GM21737 (cell line): ENCODE data around the gene NISCH.

ENCODE experiments used
- ATAC-seq: cut with Tn5 transposase; IDR thresholded peaks from one replicate; pipeline ENCODE4 v1.9.1; 2021; ENCODE audit warnings: mild to moderate bottlenecking, moderate library complexity; ENCODE audit not compliant: unreplicated experiment

The NISCH gene

DNA sequence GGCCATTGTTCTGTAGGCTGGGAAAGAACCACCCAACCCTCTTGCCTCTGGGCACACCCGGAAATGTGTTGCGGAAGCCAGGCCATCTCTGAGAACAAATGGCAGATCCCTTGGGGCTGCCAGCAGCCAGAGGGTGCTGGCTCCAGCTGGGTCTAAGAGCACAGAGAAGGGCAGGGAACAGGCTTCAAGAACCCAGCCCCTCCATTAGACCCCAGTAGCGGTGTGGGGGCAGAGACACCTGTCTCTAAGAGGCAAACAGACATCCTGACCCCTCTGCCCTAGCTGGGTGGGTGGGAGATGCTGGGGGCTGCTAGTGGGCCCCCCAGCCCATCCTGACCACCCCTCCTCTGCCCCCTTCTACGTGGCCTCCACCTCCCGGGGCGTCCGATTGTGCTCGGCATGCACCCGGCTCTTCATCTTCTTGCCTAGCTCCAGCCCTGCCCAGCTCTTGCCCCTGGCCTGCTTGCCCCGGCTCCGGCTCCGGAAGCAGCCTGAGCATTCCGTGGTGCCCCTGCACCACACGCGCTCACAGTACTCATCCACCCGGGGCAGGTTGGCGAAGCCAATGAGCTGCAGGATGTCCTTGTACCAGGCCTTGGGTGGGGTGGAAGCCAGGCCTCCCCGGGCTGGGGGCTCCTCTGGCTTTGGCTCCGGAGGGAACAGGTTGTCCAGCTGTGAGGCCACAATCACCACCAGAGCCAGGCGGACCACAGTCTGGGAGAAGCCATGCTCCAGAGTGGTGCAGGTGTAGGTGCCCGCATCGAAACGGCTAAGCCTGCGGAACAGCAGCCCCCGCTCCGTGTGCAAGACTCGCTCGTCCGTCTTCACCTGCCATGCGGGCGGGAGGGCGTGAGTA lies 19.9 kb upstream of the NISCH start:
- no peak for ATAC-seq

DNA sequence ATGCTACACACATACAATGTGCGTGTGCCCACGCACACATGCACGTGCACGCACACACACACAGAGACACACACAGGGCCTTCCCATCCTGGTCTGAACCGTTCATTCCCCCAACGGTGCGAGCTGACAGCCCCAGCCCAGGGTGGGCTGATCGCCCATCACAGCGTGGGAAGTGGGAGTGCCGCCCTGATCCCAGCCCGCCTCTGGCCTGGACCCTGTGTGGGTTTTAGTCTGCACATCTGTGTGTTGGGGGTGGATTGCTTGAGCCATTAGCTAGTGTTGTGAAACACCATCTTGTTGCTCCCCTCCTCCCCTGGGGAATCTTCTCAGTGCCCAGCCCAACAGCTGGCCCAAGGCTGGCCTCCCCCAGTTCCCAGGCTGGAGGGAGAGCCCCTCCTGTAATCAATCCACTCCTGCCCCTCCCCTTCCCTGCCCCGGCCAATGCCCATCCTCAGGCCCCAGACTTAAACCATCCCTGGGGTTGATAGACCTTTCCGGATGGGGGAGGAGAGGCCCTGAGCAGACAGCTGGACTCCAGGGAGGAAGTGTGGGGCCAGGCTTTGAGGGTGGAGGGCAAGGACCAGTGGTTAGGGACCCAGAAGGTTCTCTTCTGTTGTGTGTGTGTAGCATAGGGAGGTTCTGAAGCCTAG lies 18.8 kb upstream of the NISCH start:
- no peak for ATAC-seq

DNA sequence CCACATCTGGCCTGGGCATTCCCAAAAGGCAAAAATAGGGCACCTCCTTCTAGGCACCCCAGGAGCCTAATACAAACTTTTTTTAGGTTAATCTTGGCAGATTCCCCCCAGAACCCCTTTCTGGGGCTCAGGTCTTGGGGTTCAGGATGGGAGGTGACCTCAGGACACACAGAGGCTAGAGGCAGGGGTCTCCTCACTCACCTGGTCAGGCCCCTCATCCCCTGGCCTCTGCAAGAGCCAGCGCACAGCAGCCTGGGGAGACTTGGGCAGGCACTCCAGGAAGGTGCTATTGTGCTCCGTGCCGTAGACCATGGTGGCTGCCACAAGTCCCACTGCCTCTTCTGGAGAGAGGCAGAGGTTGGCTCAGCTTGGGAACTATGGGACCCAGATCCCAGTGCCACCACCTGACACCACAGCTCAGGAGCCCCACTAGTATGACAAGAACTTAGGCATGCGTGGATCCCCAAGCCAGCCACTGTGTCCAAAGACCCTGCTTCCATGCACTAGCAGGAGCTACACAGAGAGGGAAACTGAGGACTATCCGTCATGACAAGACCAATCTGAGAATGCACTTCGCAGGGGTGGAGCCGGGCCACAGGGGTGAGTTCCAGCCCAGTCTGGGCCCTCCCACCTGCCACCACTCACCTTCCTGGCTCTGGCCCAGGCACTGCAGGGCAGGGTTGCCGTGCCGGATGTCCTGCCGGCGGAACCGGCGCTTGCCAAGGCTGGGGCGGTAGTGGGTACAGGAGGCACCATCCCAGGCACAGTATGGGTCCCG lies 17.9 kb upstream of the NISCH start:
- ATAC-seq, result no peak

DNA sequence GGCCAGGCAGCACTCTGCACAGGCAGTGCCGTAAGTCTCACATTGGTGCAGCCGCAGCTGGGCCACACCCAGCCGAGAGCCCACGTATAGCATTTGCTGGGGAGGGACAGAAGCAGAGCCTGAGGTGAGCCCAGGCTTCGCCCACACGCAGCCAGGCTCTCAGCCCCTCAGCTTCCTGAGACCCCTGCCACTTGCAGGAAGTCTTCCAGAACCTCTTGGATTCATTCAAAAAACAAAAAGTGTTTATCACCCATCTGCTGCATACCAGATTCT lies 17.4 kb upstream of the NISCH start:
- ATAC-seq, result no peak

DNA sequence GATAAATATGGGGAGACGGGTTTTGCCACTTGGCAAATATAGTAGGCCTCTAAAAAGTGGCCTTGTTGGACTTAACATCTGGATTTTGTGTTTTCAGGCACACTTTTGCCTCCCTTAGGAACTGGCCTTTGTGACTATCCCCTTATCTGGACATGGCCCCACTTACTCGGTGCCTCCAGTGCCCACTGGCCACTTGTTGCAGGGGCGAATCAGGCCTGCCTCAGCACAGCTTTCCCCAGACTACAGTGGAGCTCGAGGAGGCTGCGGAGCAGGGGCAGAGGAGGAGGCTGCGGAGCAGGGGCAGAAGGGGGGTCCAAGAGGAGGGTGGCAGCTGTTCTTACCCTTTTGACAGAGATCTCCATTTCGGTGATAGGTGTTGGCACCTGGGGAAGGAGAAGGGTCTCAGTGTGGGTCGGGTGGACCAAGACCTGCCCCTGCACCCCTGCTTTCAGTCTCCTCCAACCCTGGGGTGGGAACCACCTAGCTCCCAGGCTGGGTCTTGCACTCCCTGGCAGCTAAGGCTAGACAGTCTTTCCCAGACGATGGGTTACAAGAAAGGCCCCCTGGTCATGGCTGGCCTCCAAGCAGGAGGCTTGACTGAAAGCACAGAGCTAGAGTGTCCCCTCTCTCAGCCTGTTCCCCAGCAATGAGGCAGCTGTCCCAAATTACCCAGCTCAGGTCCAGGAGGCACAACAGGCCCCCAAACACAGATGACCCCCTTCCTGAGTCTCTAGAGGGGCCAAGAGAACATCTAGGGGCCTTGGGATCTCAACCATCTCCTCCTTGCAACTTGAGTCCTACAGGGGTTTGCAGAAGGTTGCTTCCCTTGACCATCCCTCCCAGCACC lies 16.6 kb upstream of the NISCH start:
- no peak for ATAC-seq

DNA sequence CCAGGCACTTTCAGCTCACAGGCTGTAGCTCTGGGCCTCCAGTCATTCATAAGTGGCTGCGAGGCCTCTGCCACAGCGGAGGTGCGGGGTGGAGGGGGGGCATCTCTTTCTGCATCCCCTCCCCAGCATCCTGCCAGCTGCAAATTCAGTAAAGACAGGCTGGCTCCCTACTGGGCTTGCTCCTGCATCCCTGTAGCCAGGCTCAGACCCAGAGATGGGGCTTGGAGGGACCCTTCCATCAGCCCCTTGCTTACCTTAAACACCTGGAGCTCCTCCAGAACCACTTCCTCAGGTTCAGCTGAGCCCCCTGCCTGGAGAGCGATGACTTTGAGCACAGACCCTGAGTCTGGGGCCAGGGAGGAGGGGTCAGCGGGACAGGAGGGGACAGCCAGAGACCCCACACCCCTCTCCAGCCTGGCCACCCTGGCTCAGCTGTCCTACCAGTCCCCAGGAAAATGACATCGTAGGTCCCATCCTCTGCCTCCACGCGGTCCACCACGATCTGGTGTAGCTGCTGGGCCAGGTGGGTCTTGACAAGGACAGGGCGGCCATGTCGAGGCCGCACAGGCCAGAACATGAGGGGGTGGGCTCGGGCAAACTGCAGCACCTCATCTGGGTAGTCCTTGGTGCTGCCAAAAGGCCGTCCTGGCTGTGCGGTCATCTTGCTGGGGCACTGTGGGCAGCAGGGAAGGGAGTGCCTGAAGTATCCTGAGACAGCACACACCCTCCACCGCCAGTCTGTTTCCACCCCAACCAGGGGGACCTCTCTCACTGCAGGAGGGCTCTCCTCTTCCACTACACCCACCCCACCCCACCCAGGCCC lies 15.8 kb upstream of the NISCH start:
- no peak for ATAC-seq

DNA sequence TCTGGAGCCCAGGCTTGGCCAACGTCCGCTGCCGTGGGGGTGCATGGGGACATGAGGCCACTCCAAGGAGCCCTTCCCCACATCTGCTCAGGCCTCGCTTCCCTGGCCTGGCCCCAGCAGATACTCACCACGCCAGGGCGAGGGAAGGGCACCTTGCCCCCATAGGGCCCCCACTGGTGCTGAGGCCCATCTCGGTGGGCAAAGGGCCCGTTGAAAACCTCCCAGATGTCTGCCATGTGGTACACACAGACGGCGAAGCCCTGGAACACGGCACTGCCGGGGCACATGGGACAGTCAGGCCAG lies 15.2 kb upstream of the NISCH start:
- ATAC-seq, result no peak

DNA sequence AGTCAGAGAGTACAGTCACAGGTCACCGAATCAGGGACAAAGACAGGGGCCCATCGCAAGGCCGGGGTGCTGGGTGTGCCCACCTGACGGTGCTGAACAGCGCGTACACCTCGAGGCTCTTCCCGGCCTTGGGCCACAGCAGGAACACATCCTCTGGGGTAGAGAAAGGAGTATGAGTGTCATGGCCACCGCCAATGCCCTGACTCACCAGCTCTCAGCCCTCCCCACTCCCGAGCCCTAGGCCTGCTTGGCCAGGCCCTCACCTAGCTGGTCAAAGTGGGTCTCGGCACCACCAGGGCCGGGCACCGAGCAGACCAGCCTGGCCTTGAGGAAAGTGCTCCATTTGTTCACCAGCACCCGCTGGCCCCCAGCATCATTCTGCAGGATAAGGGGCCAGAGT lies 14.7 kb upstream of the NISCH start:
- ATAC-seq, result no peak

DNA sequence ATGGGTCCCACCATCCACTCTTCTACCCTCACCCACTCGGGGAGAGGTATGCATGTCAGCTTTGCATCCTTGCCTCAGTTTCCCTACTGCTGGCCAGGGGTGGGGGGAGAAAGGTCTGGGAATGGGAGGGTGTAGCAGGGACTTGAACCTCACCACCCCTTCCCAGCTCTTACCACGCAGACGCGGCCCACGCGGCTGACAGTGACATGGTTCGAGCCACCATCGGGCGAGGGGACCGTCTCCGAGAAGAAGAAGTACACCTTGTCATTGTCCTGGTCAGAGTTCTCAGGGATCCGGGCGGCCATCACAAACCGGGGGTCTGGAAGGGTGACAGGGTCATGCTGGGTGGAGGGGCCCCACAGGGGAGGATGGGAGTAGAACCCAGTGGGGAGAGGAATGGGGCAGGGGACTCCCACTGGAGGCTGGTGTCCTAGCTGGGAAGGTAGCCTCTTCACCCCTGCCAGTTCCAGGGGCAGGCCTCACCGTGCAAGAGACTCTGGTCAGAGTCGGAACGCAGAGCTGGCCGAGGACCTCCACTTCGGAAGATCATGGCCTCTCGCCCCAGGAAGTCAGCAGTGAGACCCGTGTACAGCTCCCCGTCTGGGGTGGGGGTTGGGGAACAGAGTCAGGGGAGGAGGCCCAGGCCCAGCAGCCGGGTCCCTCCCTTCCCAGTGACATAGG lies 14.2 kb upstream of the NISCH start:
- ATAC-seq, result no peak

DNA sequence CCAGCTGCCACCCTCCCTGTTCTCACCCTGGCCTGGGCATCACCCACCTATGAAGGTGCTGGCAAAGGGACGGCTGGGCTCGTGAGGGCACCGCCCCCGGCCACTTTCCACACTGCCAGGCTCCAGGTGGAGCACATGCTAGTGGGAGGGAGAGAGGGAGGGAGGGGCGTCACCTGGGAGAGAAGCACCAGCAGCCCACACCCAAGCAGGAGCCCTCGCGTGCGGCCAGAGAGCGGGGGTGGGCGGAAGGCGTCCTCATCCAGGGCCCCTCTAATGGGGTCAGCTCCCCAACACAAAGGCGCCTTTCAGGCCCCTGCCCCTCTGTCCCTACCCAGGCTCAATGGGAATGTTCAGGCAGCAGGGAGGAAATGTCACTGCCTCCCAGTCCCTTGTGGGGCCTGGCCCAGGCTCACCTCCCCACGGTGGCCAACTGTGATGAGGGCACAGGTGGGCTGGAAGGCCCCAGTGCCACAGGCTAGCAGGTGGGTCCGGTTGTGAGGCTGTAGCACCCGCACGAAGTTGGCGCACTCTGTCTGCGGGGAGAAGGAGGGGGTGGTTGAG lies 13.6 kb upstream of the NISCH start:
- no peak for ATAC-seq

DNA sequence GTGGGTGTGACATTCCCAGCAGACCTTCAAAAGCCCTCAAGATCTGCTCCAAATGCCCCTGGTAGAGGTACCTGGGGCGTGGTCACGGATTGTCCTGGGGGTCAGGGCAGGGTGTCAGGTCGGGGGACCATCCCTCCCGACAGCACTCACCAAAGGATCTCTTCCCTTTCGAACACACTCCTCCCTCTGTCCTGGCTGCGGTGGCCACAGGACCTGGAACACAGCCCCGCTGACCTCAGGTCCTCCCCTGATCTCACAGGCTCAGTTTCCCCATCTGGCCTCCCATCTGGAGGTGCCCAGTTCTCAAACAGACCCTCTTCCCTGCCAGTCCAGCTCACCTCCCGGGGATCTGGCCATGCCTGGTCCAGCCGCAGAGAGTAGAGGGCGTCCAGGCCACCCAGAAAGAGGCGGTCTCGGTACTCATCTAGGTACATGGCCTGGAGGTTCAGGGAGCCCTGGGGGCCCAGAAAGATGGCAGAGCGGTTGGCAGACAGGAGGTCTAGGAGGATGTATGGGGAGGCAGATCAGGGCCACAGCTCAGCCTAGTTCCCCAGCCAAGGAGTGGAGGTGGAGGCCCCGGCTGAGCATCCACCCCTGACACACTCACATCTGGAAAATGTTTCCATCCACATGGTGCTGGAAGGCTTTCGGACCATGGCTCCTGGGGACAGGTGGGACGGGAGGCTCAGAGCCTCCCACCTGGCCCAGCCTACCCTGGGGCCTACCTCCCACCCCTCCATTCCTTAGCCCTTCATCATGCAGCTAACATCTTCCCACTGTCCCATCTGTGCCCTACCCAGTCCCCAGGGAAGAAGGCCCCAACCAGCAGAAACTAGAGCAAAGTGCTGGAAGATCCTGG lies 12.8 kb upstream of the NISCH start:
- ATAC-seq, result no peak

DNA sequence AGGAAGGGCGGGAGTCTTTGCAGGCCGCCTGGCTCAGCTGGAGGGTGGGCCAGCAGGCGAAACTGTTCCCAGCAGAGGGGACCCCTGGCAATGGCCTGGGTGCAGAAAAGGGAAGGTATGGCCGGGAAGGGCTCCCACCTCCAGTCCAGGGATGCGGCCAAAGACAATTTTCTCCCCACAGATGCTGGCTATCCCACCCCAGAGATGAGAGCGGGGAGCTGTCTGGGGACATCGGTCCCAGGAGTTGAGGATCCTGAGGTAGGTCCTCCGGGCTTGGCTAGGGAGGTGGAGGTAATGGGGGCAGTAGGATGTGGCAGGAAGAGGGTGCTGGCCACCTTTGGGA lies 12.2 kb upstream of the NISCH start:
- no peak for ATAC-seq

DNA sequence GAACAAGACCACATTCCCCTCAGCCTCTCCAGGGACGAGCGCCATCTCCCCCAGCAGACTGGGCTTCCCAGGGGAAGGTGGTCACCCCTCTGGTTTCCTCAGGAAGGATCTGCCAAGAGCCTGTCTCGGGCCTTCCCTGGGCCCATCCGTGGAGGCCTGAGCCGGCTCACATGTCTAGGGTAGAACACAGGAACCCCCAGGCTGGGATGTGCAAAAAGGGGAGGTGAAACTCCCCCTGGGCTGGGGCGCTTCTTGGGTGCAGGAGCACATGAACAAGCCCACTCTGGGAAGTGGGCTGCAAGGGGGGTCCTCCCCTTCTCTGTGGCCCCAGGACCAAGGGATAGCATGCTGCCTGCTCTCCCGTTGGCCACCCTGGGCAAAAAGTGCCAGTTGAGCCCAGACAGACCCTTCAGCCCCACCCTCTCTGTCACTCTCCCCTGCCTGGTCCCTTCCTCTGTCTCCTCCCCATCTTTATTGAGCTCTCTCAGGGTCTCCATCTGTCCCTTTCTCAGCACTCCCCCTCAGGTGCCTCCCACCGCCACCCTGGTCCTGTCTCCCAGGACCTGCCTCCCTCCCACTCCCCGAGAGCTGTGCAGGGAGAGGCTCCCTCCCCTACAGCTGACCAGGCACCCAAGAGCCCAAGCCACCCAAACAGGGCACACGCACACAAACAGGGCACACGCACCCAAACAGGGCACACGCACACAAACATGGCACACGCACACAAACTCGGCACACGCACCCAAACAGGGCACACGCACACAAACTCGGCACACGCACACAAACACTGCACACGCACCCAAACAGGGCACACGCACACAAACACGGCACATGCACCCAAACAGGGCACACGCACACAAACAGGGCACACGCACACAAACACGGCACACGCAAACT lies 11.4 kb upstream of the NISCH start:
- ATAC-seq, result no peak

DNA sequence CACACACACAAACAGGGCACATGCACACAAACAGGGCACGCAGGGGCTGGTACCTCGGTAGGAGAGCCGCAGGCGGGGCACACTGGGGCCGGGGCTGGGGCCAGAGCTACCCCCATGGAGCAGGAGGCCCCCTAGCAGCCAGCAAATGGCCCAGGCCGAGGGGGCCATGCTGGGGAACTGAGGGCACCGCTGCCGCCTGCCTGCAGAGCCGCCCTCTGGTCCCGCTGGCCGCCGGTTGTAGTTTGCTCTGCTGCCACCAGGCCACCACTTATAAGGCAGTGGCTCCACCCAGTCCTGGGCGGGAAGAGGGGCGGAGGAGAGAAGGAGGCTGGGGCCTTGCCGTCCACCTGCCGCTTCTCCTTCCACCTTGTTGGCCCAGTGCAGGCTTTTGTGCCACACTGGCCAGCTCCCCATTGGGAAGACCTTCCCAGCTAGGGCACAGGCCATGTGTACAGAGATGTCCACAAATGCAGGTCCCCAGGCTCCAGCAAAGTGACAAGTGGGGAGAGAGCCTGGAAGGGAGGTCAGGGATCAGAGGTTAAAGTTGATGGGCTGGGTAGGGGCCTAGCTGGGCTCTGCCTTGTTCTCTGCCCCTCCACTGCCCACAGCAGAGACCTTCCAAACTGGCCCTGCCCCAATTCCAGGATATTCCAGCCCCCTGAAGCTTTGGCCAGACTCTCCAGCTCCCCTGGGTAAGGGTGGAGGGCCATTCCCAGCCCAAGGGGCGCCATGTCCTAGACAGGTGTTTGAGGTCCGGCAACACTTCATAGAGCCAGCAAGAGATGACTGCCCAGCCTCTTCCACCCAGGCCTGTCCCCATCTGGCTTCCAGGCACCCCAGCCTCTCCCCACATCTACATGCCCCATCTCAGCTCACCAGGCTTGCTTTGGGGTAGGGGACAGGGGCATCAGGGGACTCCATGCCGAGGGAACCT lies 10.3 kb upstream of the NISCH start, which contains the start of gene SEMA3G:
SEMA3G (minus strand) TSS at position 244 of the 934 bp plus-strand sequence; CDS start at position 168, 76 bp downstream.
- peak; percentile 72 for ATAC-seq

DNA sequence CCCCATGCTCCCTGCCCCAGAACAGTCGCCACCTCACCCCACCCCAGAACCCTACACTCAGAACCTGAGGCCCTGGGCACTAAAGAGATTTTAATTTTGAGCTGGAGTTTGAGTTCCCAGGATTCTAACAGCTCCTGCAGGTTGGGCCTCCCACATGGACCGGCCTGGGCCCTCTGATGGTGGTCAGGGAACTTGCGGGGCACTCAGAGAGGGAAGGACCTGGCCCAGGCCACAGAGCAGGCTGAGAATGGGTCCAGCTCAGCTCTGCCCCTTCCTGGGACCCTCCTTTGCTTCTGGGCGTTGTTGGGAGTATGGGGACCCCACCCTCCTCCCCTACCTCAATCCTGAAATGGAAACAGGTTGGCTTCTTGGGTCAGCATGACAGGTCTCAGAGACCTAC lies 9.4 kb upstream of the NISCH start:
- no peak for ATAC-seq
